ENCODE results near the gene ADGRG6. TPM values are rescaled to one million over a fixed set of nuclear protein-coding genes. Genes with fewer than 3 reads are reported as not detected.

The ADGRG6 gene
- total and polyA plus RNA-seq, 2 donors (not counting 1 experiment from before 2014, with no cell fraction given): 49.9 to 67.2 TPM

GRCh38 chr6:142369266-142369665, 67.5 kb downstream of the ADGRG6 start:
- Histone ChIP-seq H3K27ac (ENCODE audit: insufficient read depth, low read length) (no peak overlapping the region), H3K9ac (ENCODE audit: insufficient read depth, low read length) (no peak overlapping the region), H3K27me3 (ENCODE audit: control insufficient read depth, insufficient read depth, low read length) (no peaks in the 10 kb centered on the region), H2AFZ (ENCODE audit: low read length) (no peak overlapping the region), H3K4me1 (ENCODE audit: control insufficient read depth, extremely low read depth, insufficient read depth, low read length) (peaks cover 13% of the 10 kb centered on the region), H3K36me3 (ENCODE audit: control insufficient read depth, insufficient read depth, low read length) (no peaks in the 10 kb centered on the region), H3K4me3 (replicated peaks in 1 of 4; ENCODE audit: control extremely low read depth in 1 of 4, insufficient read depth in 1 of 4, low read depth in 3 of 4, low read length in 4 of 4) (no peak overlapping the region), H3K4me2 (ENCODE audit: extremely low read depth, insufficient read depth, low read length) (no peak overlapping the region), H4K20me1 (ENCODE audit: control insufficient read depth, extremely low read depth, insufficient read depth, low read length) (no peaks in the 10 kb centered on the region), H3K9me3 (ENCODE audit: control insufficient read depth, insufficient read depth, low read depth, low read length) (no peaks in the 10 kb centered on the region), H3K79me2 (ENCODE audit: control insufficient read depth, insufficient read depth, low read length) (peaks cover 5% of the 10 kb centered on the region)
- no peak for DNase-seq (ENCODE audit: low read depth in 2 of 2)
- TF ChIP-seq, protein P1, sequence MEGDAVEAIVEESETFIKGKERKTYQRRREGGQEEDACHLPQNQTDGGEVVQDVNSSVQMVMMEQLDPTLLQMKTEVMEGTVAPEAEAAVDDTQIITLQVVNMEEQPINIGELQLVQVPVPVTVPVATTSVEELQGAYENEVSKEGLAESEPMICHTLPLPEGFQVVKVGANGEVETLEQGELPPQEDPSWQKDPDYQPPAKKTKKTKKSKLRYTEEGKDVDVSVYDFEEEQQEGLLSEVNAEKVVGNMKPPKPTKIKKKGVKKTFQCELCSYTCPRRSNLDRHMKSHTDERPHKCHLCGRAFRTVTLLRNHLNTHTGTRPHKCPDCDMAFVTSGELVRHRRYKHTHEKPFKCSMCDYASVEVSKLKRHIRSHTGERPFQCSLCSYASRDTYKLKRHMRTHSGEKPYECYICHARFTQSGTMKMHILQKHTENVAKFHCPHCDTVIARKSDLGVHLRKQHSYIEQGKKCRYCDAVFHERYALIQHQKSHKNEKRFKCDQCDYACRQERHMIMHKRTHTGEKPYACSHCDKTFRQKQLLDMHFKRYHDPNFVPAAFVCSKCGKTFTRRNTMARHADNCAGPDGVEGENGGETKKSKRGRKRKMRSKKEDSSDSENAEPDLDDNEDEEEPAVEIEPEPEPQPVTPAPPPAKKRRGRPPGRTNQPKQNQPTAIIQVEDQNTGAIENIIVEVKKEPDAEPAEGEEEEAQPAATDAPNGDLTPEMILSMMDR (conservative IDR thresholded peaks at IDR 0.05 in 1 of 2, IDR thresholded peaks at IDR 0.05 in 1 of 2; ENCODE audit: low read depth in 1 of 2, low read length in 2 of 2): no peak
- no peak for TF ChIP-seq EZH2 (IDR thresholded peaks at IDR 0.05; ENCODE audit: low read length, missing control alignments)

- DNase-seq (ENCODE audit: low read depth in 2 of 2): peak in 1 of 2 donors; percentile 79
- Histone ChIP-seq H3K9ac (ENCODE audit: insufficient read depth, low read length) (no peak overlapping the region), H4K20me1 (ENCODE audit: control insufficient read depth, extremely low read depth, insufficient read depth, low read length) (no peaks in the 10 kb centered on the region), H3K36me3 (ENCODE audit: control insufficient read depth, insufficient read depth, low read length) (no peaks in the 10 kb centered on the region), H3K27ac (ENCODE audit: insufficient read depth, low read length) (no peak overlapping the region), H3K4me1 (ENCODE audit: control insufficient read depth, extremely low read depth, insufficient read depth, low read length) (peaks cover 17% of the 10 kb centered on the region), H2AFZ (ENCODE audit: low read length) (no peak overlapping the region), H3K79me2 (ENCODE audit: control insufficient read depth, insufficient read depth, low read length) (peaks cover 5% of the 10 kb centered on the region), H3K9me3 (ENCODE audit: control insufficient read depth, insufficient read depth, low read depth, low read length) (no peaks in the 10 kb centered on the region), H3K27me3 (ENCODE audit: control insufficient read depth, insufficient read depth, low read length) (no peaks in the 10 kb centered on the region), H3K4me2 (ENCODE audit: extremely low read depth, insufficient read depth, low read length) (no peak overlapping the region), H3K4me3 (replicated peaks in 1 of 4; ENCODE audit: control extremely low read depth in 1 of 4, insufficient read depth in 1 of 4, low read depth in 3 of 4, low read length in 4 of 4) (no peak overlapping the region)
- no peak for TF ChIP-seq EZH2 (IDR thresholded peaks at IDR 0.05; ENCODE audit: low read length, missing control alignments)
- TF ChIP-seq, protein P1 (conservative IDR thresholded peaks at IDR 0.05 in 1 of 2, IDR thresholded peaks at IDR 0.05 in 1 of 2; ENCODE audit: low read depth in 1 of 2, low read length in 2 of 2): no peak
Observed at GRCh38 chr6:142372348-142372747, 70.5 kb downstream of the ADGRG6 start.

- H3K79me2 ChIP-seq (ENCODE audit: control insufficient read depth, insufficient read depth, low read length): peaks cover 5% of the 10 kb centered on the region
- H3K36me3 ChIP-seq (ENCODE audit: control insufficient read depth, insufficient read depth, low read length): no peaks in the 10 kb centered on the region
- peaks cover 13% of the 10 kb centered on the region for H3K4me1 ChIP-seq (ENCODE audit: control insufficient read depth, extremely low read depth, insufficient read depth, low read length)
- H3K4me3 ChIP-seq (replicated peaks in 1 of 4; ENCODE audit: control extremely low read depth in 1 of 4, insufficient read depth in 1 of 4, low read depth in 3 of 4, low read length in 4 of 4): no peak overlapping the region
- H3K27ac ChIP-seq (ENCODE audit: insufficient read depth, low read length): peak overlapping the region; percentile 11
- DNase-seq (ENCODE audit: low read depth in 2 of 2): no peak
- H3K9ac ChIP-seq (ENCODE audit: insufficient read depth, low read length): no peak overlapping the region
- H4K20me1 ChIP-seq (ENCODE audit: control insufficient read depth, extremely low read depth, insufficient read depth, low read length): no peaks in the 10 kb centered on the region
- H3K27me3 ChIP-seq (ENCODE audit: control insufficient read depth, insufficient read depth, low read length): no peaks in the 10 kb centered on the region
- no peak overlapping the region for H3K4me2 ChIP-seq (ENCODE audit: extremely low read depth, insufficient read depth, low read length)
- TF ChIP-seq, protein P1 (conservative IDR thresholded peaks at IDR 0.05 in 1 of 2, IDR thresholded peaks at IDR 0.05 in 1 of 2; ENCODE audit: low read depth in 1 of 2, low read length in 2 of 2): no peak
- no peak for TF ChIP-seq EZH2 (IDR thresholded peaks at IDR 0.05; ENCODE audit: low read length, missing control alignments)
- no peaks in the 10 kb centered on the region for H3K9me3 ChIP-seq (ENCODE audit: control insufficient read depth, insufficient read depth, low read depth, low read length)
- no peak overlapping the region for H2AFZ ChIP-seq (ENCODE audit: low read length)
Observed at GRCh38 chr6:142373268-142374090, 71.7 kb downstream of the ADGRG6 start.
